Measurements from ENCODE around the gene ZNF524. TPM values are rescaled to one million over a fixed set of nuclear protein-coding genes. Genes with fewer than 3 reads are reported as not detected.

Gene ZNF524
- total and polyA plus RNA-seq, 2 donors (not counting 1 experiment from before 2014, with no cell fraction given): 2.6 to 16.8 TPM

DNA sequence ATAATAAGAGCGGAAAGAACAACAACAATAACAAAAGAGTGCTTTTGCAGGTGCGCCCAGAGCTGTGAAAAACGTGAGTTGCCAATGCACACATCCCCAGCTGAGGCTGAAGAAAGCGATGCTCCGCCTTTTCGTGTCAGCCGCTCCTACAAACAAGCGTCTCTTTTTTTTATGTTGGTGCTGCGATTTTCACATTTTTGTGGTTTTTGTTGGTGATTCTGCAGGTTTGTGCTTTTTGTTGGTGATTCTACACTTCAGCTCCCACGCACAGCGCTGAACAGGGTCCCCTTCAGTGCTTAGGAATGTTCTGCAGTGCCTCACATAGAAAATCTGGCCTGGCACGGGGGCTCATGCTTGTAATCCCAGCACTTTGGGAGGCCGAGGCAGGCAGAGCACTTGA is 47.5 kb upstream of the ZNF524 start:
- H3K36me3 ChIP-seq (ENCODE audit: control insufficient read depth, insufficient read depth, low read length): no peaks in the 10 kb centered on the region
- H3K27ac ChIP-seq (ENCODE audit: insufficient read depth, low read length): no peak overlapping the region
- peak; percentile 49 to 96 for DNase-seq (ENCODE audit: low read depth in 2 of 2)
- H3K9ac ChIP-seq (ENCODE audit: insufficient read depth, low read length): no peak overlapping the region
- H4K20me1 ChIP-seq (ENCODE audit: control insufficient read depth, extremely low read depth, insufficient read depth, low read length): no peaks in the 10 kb centered on the region
- H3K79me2 ChIP-seq (ENCODE audit: control insufficient read depth, insufficient read depth, low read length): no peaks in the 10 kb centered on the region
- H3K4me2 ChIP-seq (ENCODE audit: extremely low read depth, insufficient read depth, low read length): peak overlapping the region; percentile 51
- H3K4me3 ChIP-seq (replicated peaks in 1 of 4; ENCODE audit: control extremely low read depth in 1 of 4, insufficient read depth in 1 of 4, low read depth in 3 of 4, low read length in 4 of 4): no peak overlapping the region
- no peak for TF ChIP-seq EZH2 (IDR thresholded peaks at IDR 0.05; ENCODE audit: low read length, missing control alignments)
- TF ChIP-seq, protein P1, sequence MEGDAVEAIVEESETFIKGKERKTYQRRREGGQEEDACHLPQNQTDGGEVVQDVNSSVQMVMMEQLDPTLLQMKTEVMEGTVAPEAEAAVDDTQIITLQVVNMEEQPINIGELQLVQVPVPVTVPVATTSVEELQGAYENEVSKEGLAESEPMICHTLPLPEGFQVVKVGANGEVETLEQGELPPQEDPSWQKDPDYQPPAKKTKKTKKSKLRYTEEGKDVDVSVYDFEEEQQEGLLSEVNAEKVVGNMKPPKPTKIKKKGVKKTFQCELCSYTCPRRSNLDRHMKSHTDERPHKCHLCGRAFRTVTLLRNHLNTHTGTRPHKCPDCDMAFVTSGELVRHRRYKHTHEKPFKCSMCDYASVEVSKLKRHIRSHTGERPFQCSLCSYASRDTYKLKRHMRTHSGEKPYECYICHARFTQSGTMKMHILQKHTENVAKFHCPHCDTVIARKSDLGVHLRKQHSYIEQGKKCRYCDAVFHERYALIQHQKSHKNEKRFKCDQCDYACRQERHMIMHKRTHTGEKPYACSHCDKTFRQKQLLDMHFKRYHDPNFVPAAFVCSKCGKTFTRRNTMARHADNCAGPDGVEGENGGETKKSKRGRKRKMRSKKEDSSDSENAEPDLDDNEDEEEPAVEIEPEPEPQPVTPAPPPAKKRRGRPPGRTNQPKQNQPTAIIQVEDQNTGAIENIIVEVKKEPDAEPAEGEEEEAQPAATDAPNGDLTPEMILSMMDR (conservative IDR thresholded peaks at IDR 0.05 in 1 of 2, IDR thresholded peaks at IDR 0.05 in 1 of 2; ENCODE audit: low read depth in 1 of 2, low read length in 2 of 2): no peak
- no peaks in the 10 kb centered on the region for H3K27me3 ChIP-seq (ENCODE audit: control insufficient read depth, insufficient read depth, low read length)
- H2AFZ ChIP-seq (ENCODE audit: low read length): no peak overlapping the region
- no peaks in the 10 kb centered on the region for H3K9me3 ChIP-seq (ENCODE audit: control insufficient read depth, insufficient read depth, low read depth, low read length)
- peaks cover 20% of the 10 kb centered on the region for H3K4me1 ChIP-seq (ENCODE audit: control insufficient read depth, extremely low read depth, insufficient read depth, low read length)

DNA sequence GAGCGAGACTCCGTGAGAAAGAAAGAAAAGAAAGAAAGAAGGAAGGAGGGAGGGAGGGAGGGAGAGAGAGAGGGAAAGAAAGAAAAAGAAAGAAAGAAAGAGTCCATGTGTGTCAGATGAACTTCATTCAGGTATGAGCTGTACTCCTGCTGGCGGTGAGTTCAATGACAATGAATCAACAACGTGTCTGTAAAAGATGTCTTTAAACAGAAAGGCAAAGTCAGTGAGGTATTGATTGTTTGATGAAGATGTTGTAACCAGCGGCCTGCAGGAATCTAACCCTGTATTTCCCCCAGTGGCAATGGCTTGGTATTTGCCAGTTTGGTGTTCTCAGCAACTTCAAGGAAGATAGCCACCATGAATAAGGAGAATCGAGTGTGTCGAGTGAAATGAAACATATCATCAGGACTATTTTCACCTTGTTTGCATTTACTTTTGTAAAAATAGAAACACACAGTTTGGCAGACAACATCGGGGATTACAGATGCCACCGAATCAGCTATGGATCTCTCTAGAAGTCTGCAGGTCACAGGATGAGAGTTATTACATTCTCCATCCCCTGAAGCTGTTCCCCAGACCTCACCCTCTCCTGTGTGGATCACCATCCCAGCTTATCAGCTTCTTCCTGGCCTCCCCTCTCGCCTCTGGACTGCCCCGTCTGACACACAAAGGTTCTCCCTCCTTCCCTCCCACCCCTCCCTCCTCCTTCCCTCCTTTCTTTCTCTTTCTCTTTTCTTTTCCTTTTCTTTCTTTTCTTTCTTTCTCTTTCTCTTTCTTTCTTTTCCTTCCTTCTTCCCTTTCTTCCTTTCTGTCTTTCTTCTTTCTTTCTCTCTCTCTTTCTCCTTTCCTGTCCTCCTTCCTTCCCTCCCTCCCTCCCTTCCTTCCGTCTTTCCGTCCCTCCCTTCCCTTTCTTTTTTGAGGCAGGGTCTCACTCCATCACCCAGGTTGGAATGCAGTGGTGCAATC is 46.6 kb upstream of the ZNF524 start:
- Histone ChIP-seq H4K20me1 (ENCODE audit: control insufficient read depth, extremely low read depth, insufficient read depth, low read length) (no peaks in the 10 kb centered on the region), H3K27me3 (ENCODE audit: control insufficient read depth, insufficient read depth, low read length) (no peaks in the 10 kb centered on the region), H3K9me3 (ENCODE audit: control insufficient read depth, insufficient read depth, low read depth, low read length) (no peaks in the 10 kb centered on the region), H3K27ac (ENCODE audit: insufficient read depth, low read length) (no peak overlapping the region), H3K79me2 (ENCODE audit: control insufficient read depth, insufficient read depth, low read length) (no peaks in the 10 kb centered on the region), H2AFZ (ENCODE audit: low read length) (peak overlapping the region; percentile 39), H3K36me3 (ENCODE audit: control insufficient read depth, insufficient read depth, low read length) (no peaks in the 10 kb centered on the region), H3K4me3 (replicated peaks in 1 of 4; ENCODE audit: control extremely low read depth in 1 of 4, insufficient read depth in 1 of 4, low read depth in 3 of 4, low read length in 4 of 4) (no peak overlapping the region), H3K9ac (ENCODE audit: insufficient read depth, low read length) (no peak overlapping the region), H3K4me1 (ENCODE audit: control insufficient read depth, extremely low read depth, insufficient read depth, low read length) (peaks cover 18% of the 10 kb centered on the region), H3K4me2 (ENCODE audit: extremely low read depth, insufficient read depth, low read length) (no peak overlapping the region)
- TF ChIP-seq, protein P1 (conservative IDR thresholded peaks at IDR 0.05 in 1 of 2, IDR thresholded peaks at IDR 0.05 in 1 of 2; ENCODE audit: low read depth in 1 of 2, low read length in 2 of 2): no peak
- TF ChIP-seq EZH2 (IDR thresholded peaks at IDR 0.05; ENCODE audit: low read length, missing control alignments): no peak
- DNase-seq (ENCODE audit: low read depth in 2 of 2): peak in 1 of 2 donors; percentile 23

DNA sequence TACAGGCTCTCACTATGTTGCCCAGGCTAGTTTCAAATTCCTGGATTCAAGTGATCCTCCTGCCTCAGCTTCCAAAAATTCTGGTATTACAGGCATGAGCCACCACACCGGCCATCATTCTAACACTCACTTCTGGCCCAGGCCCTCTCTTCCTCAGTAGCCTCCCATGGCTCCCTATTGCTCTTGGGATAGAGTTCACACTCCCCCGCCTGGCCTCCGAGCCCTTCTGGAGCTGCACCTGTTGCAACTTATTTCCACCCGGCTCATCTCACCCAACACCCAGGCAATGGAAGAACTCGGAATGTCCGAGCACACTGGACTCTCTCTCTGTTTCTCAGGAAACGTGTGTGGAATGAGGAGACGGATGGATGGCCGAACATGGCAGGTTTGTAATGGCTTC is 45.8 kb upstream of the ZNF524 start:
- Histone ChIP-seq H4K20me1 (ENCODE audit: control insufficient read depth, extremely low read depth, insufficient read depth, low read length) (no peaks in the 10 kb centered on the region), H3K4me3 (replicated peaks in 1 of 4; ENCODE audit: control extremely low read depth in 1 of 4, insufficient read depth in 1 of 4, low read depth in 3 of 4, low read length in 4 of 4) (no peak overlapping the region), H3K36me3 (ENCODE audit: control insufficient read depth, insufficient read depth, low read length) (no peaks in the 10 kb centered on the region), H3K4me2 (ENCODE audit: extremely low read depth, insufficient read depth, low read length) (no peak overlapping the region), H3K4me1 (ENCODE audit: control insufficient read depth, extremely low read depth, insufficient read depth, low read length) (peaks cover 15% of the 10 kb centered on the region), H3K9me3 (ENCODE audit: control insufficient read depth, insufficient read depth, low read depth, low read length) (no peaks in the 10 kb centered on the region), H3K27ac (ENCODE audit: insufficient read depth, low read length) (no peak overlapping the region), H3K9ac (ENCODE audit: insufficient read depth, low read length) (no peak overlapping the region), H2AFZ (ENCODE audit: low read length) (no peak overlapping the region), H3K27me3 (ENCODE audit: control insufficient read depth, insufficient read depth, low read length) (no peaks in the 10 kb centered on the region), H3K79me2 (ENCODE audit: control insufficient read depth, insufficient read depth, low read length) (no peaks in the 10 kb centered on the region)
- TF ChIP-seq EZH2 (IDR thresholded peaks at IDR 0.05; ENCODE audit: low read length, missing control alignments): no peak
- TF ChIP-seq, protein P1 (conservative IDR thresholded peaks at IDR 0.05 in 1 of 2, IDR thresholded peaks at IDR 0.05 in 1 of 2; ENCODE audit: low read depth in 1 of 2, low read length in 2 of 2): no peak
- no peak for DNase-seq (ENCODE audit: low read depth in 2 of 2)

Measured in fibroblast of lung (primary cell).